A549 (cell line): Measurements from ENCODE around the gene C19orf53.

Experiments
- CBX8 ChIP-seq: fragments of 200-600 bp; sonication (generic); IDR thresholded peaks from 2 replicates; pipeline ENCODE4 v1.6.1; 2016
- JUN ChIP-seq, 2 experiments: fragments of >200 bp; sonication (Bioruptor Twin); formaldehyde crosslinking; IDR thresholded peaks; 2 replicates in 1 of 2; 3 replicates in 1 of 2; pipeline ENCODE4 v1.6.1; 2016 to 2017
- POLR2A ChIP-seq: IDR thresholded peaks from 2 replicates; pipeline ENCODE4 v1.6.1; 2012; ENCODE audit warnings: mild to moderate bottlenecking, low read length
- RAD21 ChIP-seq, 2 experiments: fragments of >200 bp in 1 of 2; sonication (Bioruptor Twin) in 1 of 2; formaldehyde crosslinking in 1 of 2; IDR thresholded peaks in 1 of 2; conservative IDR thresholded peaks in 1 of 2; 2 replicates in 1 of 2; 3 replicates in 1 of 2; pipeline ENCODE4 v1.6.1; 2012 to 2018; ENCODE audit warnings: inconsistent platforms in 1 of 2
- TF ChIP-seq, protein P1 (sequence below): fragments of >200 bp; sonication (Bioruptor Twin); formaldehyde crosslinking; IDR thresholded peaks from 3 replicates; pipeline ENCODE4 v1.5.1; 2016
- TF ChIP-seq, protein P2 (sequence below): IDR thresholded peaks from 2 replicates; pipeline ENCODE4 v1.6.1; 2012; ENCODE audit warnings: low read depth, borderline replicate concordance

DNA sequence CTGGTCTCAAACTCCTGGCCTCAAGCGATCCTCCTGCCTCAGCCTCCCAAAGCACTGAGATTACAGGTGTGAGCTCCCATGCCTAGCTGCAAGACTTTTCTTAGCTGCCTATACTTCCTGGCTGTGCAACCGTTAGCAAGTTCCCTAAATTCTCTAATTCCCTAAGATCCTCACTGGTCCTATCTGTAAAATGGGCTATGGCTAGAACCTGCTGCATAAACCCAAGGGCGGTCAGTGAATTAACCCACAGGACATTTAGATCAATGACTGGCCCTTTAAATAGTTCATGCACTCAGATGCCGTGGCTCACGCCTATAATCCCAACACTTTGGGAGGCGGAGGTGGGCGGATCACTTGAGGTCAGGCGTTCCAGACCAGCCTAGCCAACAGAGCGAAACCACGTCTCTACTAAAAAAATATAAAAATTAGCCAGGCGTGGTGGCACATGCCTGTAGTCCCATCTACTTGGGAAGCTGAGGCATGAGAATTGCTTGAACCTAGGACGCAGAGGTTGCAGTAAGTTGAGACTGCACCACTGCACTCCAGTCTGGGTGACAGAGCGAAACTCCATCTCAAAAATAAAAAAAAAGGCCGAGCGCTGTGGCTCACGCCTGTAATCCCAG, 4.1 kb upstream of the C19orf53 start:
- TF ChIP-seq, protein P1, sequence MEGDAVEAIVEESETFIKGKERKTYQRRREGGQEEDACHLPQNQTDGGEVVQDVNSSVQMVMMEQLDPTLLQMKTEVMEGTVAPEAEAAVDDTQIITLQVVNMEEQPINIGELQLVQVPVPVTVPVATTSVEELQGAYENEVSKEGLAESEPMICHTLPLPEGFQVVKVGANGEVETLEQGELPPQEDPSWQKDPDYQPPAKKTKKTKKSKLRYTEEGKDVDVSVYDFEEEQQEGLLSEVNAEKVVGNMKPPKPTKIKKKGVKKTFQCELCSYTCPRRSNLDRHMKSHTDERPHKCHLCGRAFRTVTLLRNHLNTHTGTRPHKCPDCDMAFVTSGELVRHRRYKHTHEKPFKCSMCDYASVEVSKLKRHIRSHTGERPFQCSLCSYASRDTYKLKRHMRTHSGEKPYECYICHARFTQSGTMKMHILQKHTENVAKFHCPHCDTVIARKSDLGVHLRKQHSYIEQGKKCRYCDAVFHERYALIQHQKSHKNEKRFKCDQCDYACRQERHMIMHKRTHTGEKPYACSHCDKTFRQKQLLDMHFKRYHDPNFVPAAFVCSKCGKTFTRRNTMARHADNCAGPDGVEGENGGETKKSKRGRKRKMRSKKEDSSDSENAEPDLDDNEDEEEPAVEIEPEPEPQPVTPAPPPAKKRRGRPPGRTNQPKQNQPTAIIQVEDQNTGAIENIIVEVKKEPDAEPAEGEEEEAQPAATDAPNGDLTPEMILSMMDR: no peak
- TF ChIP-seq POLR2A: no peak
- TF ChIP-seq CBX8: no peak
- no peak for TF ChIP-seq JUN (IDR thresholded peaks at IDR 0.05)
- TF ChIP-seq, protein P2, sequence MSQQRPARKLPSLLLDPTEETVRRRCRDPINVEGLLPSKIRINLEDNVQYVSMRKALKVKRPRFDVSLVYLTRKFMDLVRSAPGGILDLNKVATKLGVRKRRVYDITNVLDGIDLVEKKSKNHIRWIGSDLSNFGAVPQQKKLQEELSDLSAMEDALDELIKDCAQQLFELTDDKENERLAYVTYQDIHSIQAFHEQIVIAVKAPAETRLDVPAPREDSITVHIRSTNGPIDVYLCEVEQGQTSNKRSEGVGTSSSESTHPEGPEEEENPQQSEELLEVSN: no peak
- no peak for TF ChIP-seq RAD21 (conservative IDR thresholded peaks at IDR 0.05 in 1 of 2, IDR thresholded peaks at IDR 0.05 in 1 of 2)
